ENCODE measurements around the gene LHPP.

The LHPP gene

GRCh38 chr10:124512040-124512428 lies 50.4 kb downstream of the LHPP start:
- no peak overlapping the region for H3K27ac ChIP-seq
- TF ChIP-seq CTCF (conservative IDR thresholded peaks at IDR 0.05): no peak
- no peak for TF ChIP-seq ZFX (IDR thresholded peaks at IDR 0.05)

DNA sequence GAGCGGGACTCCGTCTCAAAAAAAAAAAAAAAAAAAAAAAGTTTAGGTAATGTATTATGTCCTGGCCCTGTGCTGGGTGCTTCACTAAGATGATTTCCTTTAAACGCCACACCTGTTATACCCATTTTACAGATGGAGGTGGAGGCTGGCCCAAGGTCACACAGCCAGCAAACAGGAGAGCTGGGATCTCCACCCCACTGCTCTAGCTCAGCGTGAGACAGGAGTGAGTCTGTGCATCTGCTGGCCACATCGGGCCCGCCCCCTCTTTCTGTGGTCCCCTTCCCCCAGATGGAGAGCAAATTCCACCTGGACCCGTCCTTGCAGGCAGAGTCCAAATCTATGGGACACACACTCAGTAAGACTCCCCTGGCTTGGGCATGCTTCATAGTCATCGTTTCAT lies 51.0 kb downstream of the LHPP start:
- H3K27ac ChIP-seq: no peak overlapping the region
- TF ChIP-seq ZFX (IDR thresholded peaks at IDR 0.05) (no peak), CTCF (conservative IDR thresholded peaks at IDR 0.05) (no peak)

- TF ChIP-seq ZFX (IDR thresholded peaks at IDR 0.05) (no peak), CTCF (conservative IDR thresholded peaks at IDR 0.05) (no peak)
Measured at GRCh38 chr10:124515244-124515970, 53.8 kb downstream of the LHPP start.

DNA sequence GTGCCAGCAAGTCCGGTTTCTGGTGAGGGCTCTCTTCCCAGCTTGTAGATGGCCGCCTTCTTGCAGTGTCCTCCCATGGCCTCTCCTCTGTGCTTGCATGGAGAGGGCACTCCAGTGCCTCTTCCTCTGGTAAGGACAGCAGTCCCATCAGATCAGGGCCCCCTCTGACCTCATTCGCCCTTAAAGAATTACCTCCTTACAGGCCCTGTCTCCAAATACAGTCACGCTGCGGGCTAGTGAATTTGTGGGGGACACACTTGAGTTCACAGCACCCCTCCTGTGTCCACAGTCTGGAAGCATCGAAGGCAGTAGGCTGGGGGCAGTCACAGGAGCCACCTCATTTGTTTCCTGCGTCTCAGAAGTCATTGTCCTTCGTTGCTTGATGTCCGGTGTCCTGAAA lies 54.6 kb downstream of the LHPP start:
- TF ChIP-seq CTCF (conservative IDR thresholded peaks at IDR 0.05): no peak
- TF ChIP-seq ZFX (IDR thresholded peaks at IDR 0.05): no peak
- H3K27ac ChIP-seq: no peak overlapping the region

More at GRCh38 chr10:124515244-124515970, 53.8 kb downstream of the LHPP start:
- H3K27ac ChIP-seq: no peak overlapping the region

GRCh38 chr10:124516746-124517397 lies 55.2 kb downstream of the LHPP start:
- H3K27ac ChIP-seq: no peak overlapping the region
- TF ChIP-seq CTCF (conservative IDR thresholded peaks at IDR 0.05) (no peak), ZFX (IDR thresholded peaks at IDR 0.05) (no peak)

- TF ChIP-seq CTCF (conservative IDR thresholded peaks at IDR 0.05): no peak
- TF ChIP-seq ZFX (IDR thresholded peaks at IDR 0.05): no peak
- H3K27ac ChIP-seq: no peak overlapping the region
Measured at GRCh38 chr10:124517461-124517860, 55.8 kb downstream of the LHPP start.

DNA sequence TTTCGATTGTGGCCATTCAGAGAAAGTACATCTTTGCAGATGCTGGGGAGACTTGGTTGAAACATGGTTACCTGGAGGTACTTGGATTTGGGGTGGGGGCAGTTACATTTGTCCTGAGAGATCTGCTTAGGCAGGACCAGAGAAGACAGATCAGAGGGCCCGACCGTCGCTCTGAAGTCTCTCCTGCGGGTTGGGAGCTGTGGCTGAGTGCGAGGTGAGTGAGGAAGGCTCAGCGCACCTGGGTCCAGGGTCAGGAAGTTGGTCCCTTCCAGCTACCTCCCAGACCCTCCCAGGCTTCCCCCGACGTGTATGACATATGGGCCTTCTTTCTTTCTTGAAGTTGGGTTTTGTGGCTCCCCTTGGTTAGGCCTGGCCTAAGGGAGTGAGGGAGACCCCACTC lies 56.3 kb downstream of the LHPP start:
- no peak for TF ChIP-seq ZFX (IDR thresholded peaks at IDR 0.05)
- TF ChIP-seq CTCF (conservative IDR thresholded peaks at IDR 0.05): no peak
- H3K27ac ChIP-seq: no peak overlapping the region
